RWPE1 (cell line): ENCODE data around the gene SRCAP.
A peak's percentile ranks its signal among the peaks of the same experiment; 100 is the strongest.

Experiments
- CTCF ChIA-PET: fragments of 350-600 bp; sonication (Branson Sonifier 250); formaldehyde crosslinking; extraction: SDS; loops from one replicate; lab custom pipeline; 2021; lab: Yijun Ruan, JAX
- POLR2A ChIA-PET: fragments of 400-600 bp; formaldehyde crosslinking; extraction: SDS; loops from one replicate; lab custom pipeline; 2020; ENCODE audit warnings: antibody characterized with exemption; ENCODE audit not compliant: low non-redundant PET; lab: Yijun Ruan, JAX
- DNase-seq: peaks from one replicate; pipeline ENCODE4 v3.0.0; 2012; ENCODE audit warnings: low spot score
- H3K27ac ChIP-seq: fragments of 450-650 bp; 2 replicates; pipeline ENCODE4 v1.5.1; 2017
- CTCF ChIP-seq: fragments of 450-650 bp; conservative IDR thresholded peaks from 2 replicates; pipeline ENCODE4 v1.5.1; 2017; ENCODE audit warnings: low read depth, mild to moderate bottlenecking

The SRCAP gene

GRCh38 chr16:30746638-30747175 lies 47.7 kb downstream of the SRCAP start:
- no peak for DNase-seq
- H3K27ac ChIP-seq = peak overlapping the region; percentile 62
- ChIA-PET POLR2A (interaction anchor here (0.6 kb wide), 1 partner anchor 29 kb away, joined by 3 read pairs; no protein-coding TSS in a partner anchor), CTCF (no interaction called here)
- no peak for TF ChIP-seq CTCF

- ChIA-PET CTCF (interaction anchor here (0.6 to 0.9 kb wide), 2 partner anchors 44 to 949 kb away, joined by 3 read pairs; no protein-coding TSS in a partner anchor), POLR2A (interaction anchor here (0.6 kb wide), 1 partner anchor 28 kb away, joined by 3 read pairs; no protein-coding TSS in a partner anchor)
- H3K27ac ChIP-seq = peak overlapping the region; percentile 94
- DNase-seq = peak; percentile 32
- TF ChIP-seq CTCF = no peak
Observed at GRCh38 chr16:30747331-30747730, 48.4 kb downstream of the SRCAP start.

GRCh38 chr16:30747799-30748633 lies 49.0 kb downstream of the SRCAP start, which contains the start of gene PHKG2:
Gene PHKG2 (plus strand): TSS chr16:30748425. CDS start chr16:30748821, 396 bp downstream.
- H3K27ac ChIP-seq = peak within 1 kb of the TSS; percentile 94
- POLR2A ChIA-PET = interaction anchor here (0.5 to 0.7 kb wide), 3 partner anchors 13 to 46 kb away, joined by 3 to 4 read pairs (median 3); no protein-coding TSS in a partner anchor
- CTCF ChIA-PET = interaction anchor here (0.6 to 0.9 kb wide), 3 partner anchors 45 to 950 kb away, joined by 3 read pairs; no protein-coding TSS in a partner anchor
- no peak for TF ChIP-seq CTCF
- DNase-seq = peak; percentile 89

GRCh38 chr16:30748634-30749445 lies 49.9 kb downstream of the SRCAP start:
- POLR2A ChIA-PET = interaction anchor here (0.7 kb wide), 1 partner anchor 10 kb away, joined by 5 read pairs; no protein-coding TSS in a partner anchor
- no peak for TF ChIP-seq CTCF
- H3K27ac ChIP-seq = peak overlapping the region; percentile 94
- no peak for DNase-seq
- CTCF ChIA-PET = interaction anchor here (0.7 kb wide), 1 partner anchor 66 kb away, joined by 3 read pairs; no protein-coding TSS in a partner anchor

GRCh38 chr16:30750201-30750600 lies 51.2 kb downstream of the SRCAP start:
- ChIA-PET CTCF (no interaction called here), POLR2A (no interaction called here)
- TF ChIP-seq CTCF = no peak
- H3K27ac ChIP-seq = no peak overlapping the region
- DNase-seq = no peak
